H1 (cell line): ENCODE measurements around the gene RAP1GAP.

Experiments
- CEBPB ChIP-seq: IDR thresholded peaks from 2 replicates; pipeline ENCODE4 v1.6.1; 2012; ENCODE audit warnings: low read depth, low read length
- JUND ChIP-seq: IDR thresholded peaks from 2 replicates; pipeline ENCODE4 v1.6.1; 2011; ENCODE audit warnings: mild to moderate bottlenecking, improper control_type of control experiment, low read length
- MAFK ChIP-seq: IDR thresholded peaks from 2 replicates; pipeline ENCODE4 v1.6.1; 2012; ENCODE audit warnings: low read depth, mild to moderate bottlenecking, improper control_type of control experiment, low read length
- NRF1 ChIP-seq: IDR thresholded peaks from 2 replicates; pipeline ENCODE4 v1.6.1; 2011; ENCODE audit warnings: mild to moderate bottlenecking, low read depth, low read length, improper control_type of control experiment
- POLR2AphosphoS5 ChIP-seq: IDR thresholded peaks from 2 replicates; pipeline ENCODE4 v1.6.1; 2011; ENCODE audit warnings: low read depth, low read length
- SIN3A ChIP-seq, 2 experiments: IDR thresholded peaks in 1 of 2; conservative IDR thresholded peaks in 1 of 2; 2 replicates each; pipeline ENCODE4 v1.6.1; 2011 to 2012; ENCODE audit warnings: low read length in 2 of 2, improper control_type of control experiment in 1 of 2, low read depth in 1 of 2, mild to moderate bottlenecking in 1 of 2
- TAF7 ChIP-seq: optimal IDR thresholded peaks from 2 replicates; pipeline ENCODE3; 2011; ENCODE audit warnings: low read depth, mild to moderate bottlenecking, inconsistent platforms, low read length, moderate library complexity, borderline replicate concordance
- TF ChIP-seq, protein P1 (sequence below), 3 experiments: IDR thresholded peaks; 1 replicate in 2 of 3; 2 replicates in 1 of 3; pipeline versions ENCODE4 v1.5.1 to v1.6.1; 2011; ENCODE audit warnings: low read length in 3 of 3, mild to moderate bottlenecking in 3 of 3, inconsistent platforms in 2 of 3, low read depth in 1 of 3, moderate library complexity in 1 of 3; ENCODE audit not compliant: insufficient read depth in 1 of 3; ENCODE audit errors: control extremely low read depth in 1 of 3
- TF ChIP-seq, protein P2 (sequence below): IDR thresholded peaks from 2 replicates; pipeline ENCODE4 v1.6.1; 2012; ENCODE audit warnings: inconsistent platforms

DNA sequence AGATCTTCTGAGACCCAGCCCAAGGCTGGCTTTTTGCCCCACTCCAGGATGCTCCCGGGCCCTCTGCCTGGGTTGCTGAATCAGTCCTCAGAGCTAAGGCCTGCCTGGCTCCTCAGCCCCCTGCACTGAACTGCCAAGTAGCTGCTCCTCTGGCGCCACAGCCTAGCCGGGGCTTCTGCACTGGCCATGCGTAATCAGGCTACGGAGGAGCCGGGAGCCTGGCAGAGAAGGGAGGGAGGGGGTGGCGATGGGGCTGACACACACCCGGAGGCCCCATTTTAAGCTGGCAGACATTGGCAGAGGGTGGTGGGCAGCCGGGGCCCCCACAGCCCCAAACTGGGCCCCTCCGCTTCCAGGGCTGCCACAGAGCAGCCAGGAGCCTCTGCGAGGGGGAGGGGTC is 121.3 kb downstream of the RAP1GAP start:
- TF ChIP-seq TAF7: no peak
- TF ChIP-seq, protein P1, sequence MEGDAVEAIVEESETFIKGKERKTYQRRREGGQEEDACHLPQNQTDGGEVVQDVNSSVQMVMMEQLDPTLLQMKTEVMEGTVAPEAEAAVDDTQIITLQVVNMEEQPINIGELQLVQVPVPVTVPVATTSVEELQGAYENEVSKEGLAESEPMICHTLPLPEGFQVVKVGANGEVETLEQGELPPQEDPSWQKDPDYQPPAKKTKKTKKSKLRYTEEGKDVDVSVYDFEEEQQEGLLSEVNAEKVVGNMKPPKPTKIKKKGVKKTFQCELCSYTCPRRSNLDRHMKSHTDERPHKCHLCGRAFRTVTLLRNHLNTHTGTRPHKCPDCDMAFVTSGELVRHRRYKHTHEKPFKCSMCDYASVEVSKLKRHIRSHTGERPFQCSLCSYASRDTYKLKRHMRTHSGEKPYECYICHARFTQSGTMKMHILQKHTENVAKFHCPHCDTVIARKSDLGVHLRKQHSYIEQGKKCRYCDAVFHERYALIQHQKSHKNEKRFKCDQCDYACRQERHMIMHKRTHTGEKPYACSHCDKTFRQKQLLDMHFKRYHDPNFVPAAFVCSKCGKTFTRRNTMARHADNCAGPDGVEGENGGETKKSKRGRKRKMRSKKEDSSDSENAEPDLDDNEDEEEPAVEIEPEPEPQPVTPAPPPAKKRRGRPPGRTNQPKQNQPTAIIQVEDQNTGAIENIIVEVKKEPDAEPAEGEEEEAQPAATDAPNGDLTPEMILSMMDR (IDR thresholded peaks at IDR 0.05; ENCODE audit: control extremely low read depth in 1 of 3, insufficient read depth in 1 of 3, low read depth in 1 of 3, low read length in 3 of 3): no peak
- no peak for TF ChIP-seq JUND
- TF ChIP-seq MAFK: no peak
- TF ChIP-seq, protein P2, sequence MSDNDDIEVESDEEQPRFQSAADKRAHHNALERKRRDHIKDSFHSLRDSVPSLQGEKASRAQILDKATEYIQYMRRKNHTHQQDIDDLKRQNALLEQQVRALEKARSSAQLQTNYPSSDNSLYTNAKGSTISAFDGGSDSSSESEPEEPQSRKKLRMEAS: no peak
- no peak for TF ChIP-seq SIN3A (conservative IDR thresholded peaks at IDR 0.05 in 1 of 2, IDR thresholded peaks at IDR 0.05 in 1 of 2; ENCODE audit: low read depth in 1 of 2, low read length in 2 of 2)
- TF ChIP-seq POLR2AphosphoS5: no peak
- TF ChIP-seq NRF1: no peak
- no peak for TF ChIP-seq CEBPB
